ENCODE results near the gene DLST.
"Not testable (repeated sequence)": the region's sequence is repeated elsewhere in the genome, so short reads cannot be mapped to it uniquely, and the experiment has no call there.

Gene DLST

GRCh38 chr14:74927225-74927624 lies 45.5 kb downstream of the DLST start:
- TF ChIP-seq CTCF (IDR thresholded peaks at IDR 0.05; ENCODE audit: low read length, missing control alignments), result no peak
- DNase-seq (ENCODE audit: low read depth), result no peak
- H3K4me3 ChIP-seq (replicated peaks; ENCODE audit: low read depth, low read length), result no peak overlapping the region

GRCh38 chr14:74929242-74929641 lies 47.5 kb downstream of the DLST start:
- no peak for TF ChIP-seq CTCF (IDR thresholded peaks at IDR 0.05; ENCODE audit: low read length, missing control alignments)
- no peak overlapping the region for H3K4me3 ChIP-seq (replicated peaks; ENCODE audit: low read depth, low read length)

GRCh38 chr14:74931744-74932143 lies 50.0 kb downstream of the DLST start:
- not testable (repeated sequence) for DNase-seq (ENCODE audit: low read depth); H3K4me3 ChIP-seq (replicated peaks; ENCODE audit: low read depth, low read length)

More at GRCh38 chr14:74929242-74929641, 47.5 kb downstream of the DLST start:
- no peak for DNase-seq (ENCODE audit: low read depth)

GRCh38 chr14:74932401-74932901 lies 50.7 kb downstream of the DLST start:
- no peak for TF ChIP-seq CTCF (IDR thresholded peaks at IDR 0.05; ENCODE audit: low read length, missing control alignments)
- peak; percentile 59 for DNase-seq (ENCODE audit: low read depth)

GRCh38 chr14:74932936-74933335 lies 51.2 kb downstream of the DLST start:
- not testable (repeated sequence) for H3K4me3 ChIP-seq (replicated peaks; ENCODE audit: low read depth, low read length); DNase-seq (ENCODE audit: low read depth)

More at GRCh38 chr14:74932401-74932901, 50.7 kb downstream of the DLST start:
- no peak overlapping the region for H3K4me3 ChIP-seq (replicated peaks; ENCODE audit: low read depth, low read length)

GRCh38 chr14:74934041-74934440 lies 52.3 kb downstream of the DLST start:
- no peak overlapping the region for H3K4me3 ChIP-seq (replicated peaks; ENCODE audit: low read depth, low read length)
- DNase-seq (ENCODE audit: low read depth), result no peak
- no peak for TF ChIP-seq CTCF (IDR thresholded peaks at IDR 0.05; ENCODE audit: low read length, missing control alignments)

- no peak for TF ChIP-seq CTCF (IDR thresholded peaks at IDR 0.05; ENCODE audit: low read length, missing control alignments)
- no peak overlapping the region for H3K4me3 ChIP-seq (replicated peaks; ENCODE audit: low read depth, low read length)
- DNase-seq (ENCODE audit: low read depth), result no peak
These were observed 53.0 kb downstream of the DLST start for GRCh38 chr14:74934476-74935359.

GRCh38 chr14:74935360-74935680 lies 53.6 kb downstream of the DLST start:
- TF ChIP-seq CTCF (IDR thresholded peaks at IDR 0.05; ENCODE audit: low read length, missing control alignments), result no peak
- no peak for DNase-seq (ENCODE audit: low read depth)
- H3K4me3 ChIP-seq (replicated peaks; ENCODE audit: low read depth, low read length), result no peak overlapping the region

Measured in fibroblast of pulmonary artery (primary cell).